Measurements from ENCODE around the gene BMPR2. TPM values are rescaled to one million over a fixed set of nuclear protein-coding genes. Genes with fewer than 3 reads are reported as not detected.

BMPR2 gene
- polyA plus RNA-seq, 3 donors, result 4.1 to 6.4 (median 4.8) TPM

GRCh38 chr2:202387608-202388342 is 11.6 kb downstream of the BMPR2 start:
- Histone ChIP-seq H3K4me3 (replicated peaks in 1 of 3; ENCODE audit: low read depth in 2 of 3, low read length in 3 of 3) (no peak overlapping the region), H3K9me3 (replicated peaks in 1 of 2; ENCODE audit: control insufficient read depth in 1 of 2, insufficient read depth in 1 of 2, low read length in 2 of 2) (no peaks in the 10 kb centered on the region), H3K9ac (ENCODE audit: insufficient read depth, low read length, poor library complexity, severe bottlenecking) (no peak overlapping the region), H3K79me2 (ENCODE audit: insufficient read depth, low read length) (peaks cover 4% of the 10 kb centered on the region), H3K36me3 (replicated peaks in 1 of 2; ENCODE audit: control insufficient read depth in 1 of 2, insufficient read depth in 2 of 2, low read length in 2 of 2) (no peaks in the 10 kb centered on the region), H3K4me2 (replicated peaks; ENCODE audit: extremely low read depth, low read length, poor library complexity, severe bottlenecking) (no peak overlapping the region), H3K27ac (ENCODE audit: low read depth in 1 of 2, low read length in 2 of 2) (no peak overlapping the region), H2AFZ (ENCODE audit: insufficient read depth, low read depth, low read length, poor library complexity, severe bottlenecking) (no peak overlapping the region), H4K20me1 (ENCODE audit: insufficient read depth, low read length) (peaks cover 32% of the 10 kb centered on the region), H3K27me3 (ENCODE audit: control insufficient read depth in 2 of 2, insufficient read depth in 2 of 2, low read length in 2 of 2) (no peaks in the 10 kb centered on the region), H3K4me1 (ENCODE audit: control insufficient read depth in 1 of 2, insufficient read depth in 2 of 2, low read length in 2 of 2) (no peaks in the 10 kb centered on the region)
- peaks cover 9% of the 10 kb centered on the region for H3K4me1 Mint-ChIP-seq
- WGBS (ENCODE audit: insufficient coverage), result no CpG with 5 or more reads among the region's 8 CpGs
- no peak for DNase-seq
- H3K27me3 Mint-ChIP-seq (ENCODE audit: low read depth in 3 of 3), result peaks cover 0 to 3% (median 1%) of the 10 kb centered on the region in 3 donors
- intact Hi-C loops (cut with micrococcal nuclease), result no loop called here
- peaks cover 0 to 13% of the 10 kb centered on the region in 2 donors for H3K36me3 Mint-ChIP-seq
- no peak for TF ChIP-seq CTCF (IDR thresholded peaks at IDR 0.05)
- H3K27ac Mint-ChIP-seq, result peak overlapping the region in 1 of 7 donors; percentile 20
- H3K9me3 Mint-ChIP-seq, result peaks cover 0 to 4% (median 0%) of the 10 kb centered on the region in 7 donors
- H3K4me3 Mint-ChIP-seq, result no peak overlapping the region

DNA sequence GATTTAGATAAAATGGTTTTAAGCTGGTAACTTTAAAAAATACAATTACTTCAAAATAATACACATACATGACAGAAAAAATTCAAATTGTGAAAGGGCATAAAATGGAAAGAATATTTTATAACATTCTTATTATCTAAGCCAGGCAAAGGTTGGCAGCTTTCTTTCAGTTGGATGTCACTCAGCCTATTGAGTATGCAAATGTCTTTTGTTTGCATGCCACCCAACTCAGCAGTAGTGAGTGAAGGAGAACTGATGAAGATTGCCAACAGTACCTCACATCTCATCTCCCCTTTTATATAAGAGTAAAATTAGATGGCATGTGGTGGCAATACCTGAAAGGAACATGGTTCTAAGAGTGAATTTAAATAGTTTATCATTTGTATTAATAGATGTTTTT is 24.8 kb downstream of the BMPR2 start:
- Mint-ChIP-seq H3K27me3 (ENCODE audit: low read depth in 3 of 3) (no peaks in the 10 kb centered on the region), H3K36me3 (no peaks in the 10 kb centered on the region), H3K9me3 (no peaks in the 10 kb centered on the region), H3K4me3 (no peak overlapping the region), H3K4me1 (no peaks in the 10 kb centered on the region), H3K27ac (no peak overlapping the region)
- Histone ChIP-seq H4K20me1 (ENCODE audit: insufficient read depth, low read length) (peaks cover 48% of the 10 kb centered on the region), H3K4me3 (replicated peaks in 1 of 3; ENCODE audit: low read depth in 2 of 3, low read length in 3 of 3) (no peak overlapping the region), H3K4me1 (ENCODE audit: control insufficient read depth in 1 of 2, insufficient read depth in 2 of 2, low read length in 2 of 2) (no peaks in the 10 kb centered on the region), H3K9me3 (replicated peaks in 1 of 2; ENCODE audit: control insufficient read depth in 1 of 2, insufficient read depth in 1 of 2, low read length in 2 of 2) (no peaks in the 10 kb centered on the region), H3K27ac (ENCODE audit: low read depth in 1 of 2, low read length in 2 of 2) (no peak overlapping the region), H3K79me2 (ENCODE audit: insufficient read depth, low read length) (no peaks in the 10 kb centered on the region), H3K4me2 (replicated peaks; ENCODE audit: extremely low read depth, low read length, poor library complexity, severe bottlenecking) (no peak overlapping the region), H2AFZ (ENCODE audit: insufficient read depth, low read depth, low read length, poor library complexity, severe bottlenecking) (no peak overlapping the region), H3K36me3 (replicated peaks in 1 of 2; ENCODE audit: control insufficient read depth in 1 of 2, insufficient read depth in 2 of 2, low read length in 2 of 2) (no peaks in the 10 kb centered on the region), H3K27me3 (ENCODE audit: control insufficient read depth in 2 of 2, insufficient read depth in 2 of 2, low read length in 2 of 2) (no peaks in the 10 kb centered on the region), H3K9ac (ENCODE audit: insufficient read depth, low read length, poor library complexity, severe bottlenecking) (no peak overlapping the region)
- DNase-seq, result no peak
- TF ChIP-seq CTCF (IDR thresholded peaks at IDR 0.05), result no peak
- intact Hi-C loops (cut with micrococcal nuclease), result no loop called here

Data from CD14-positive monocyte (primary cell).